IPS-NIHi7 (cell line): ENCODE results near the gene LGALS7B.
A peak's percentile ranks its signal among the peaks of the same experiment; 100 is the strongest.
"Not testable (repeated sequence)": the region's sequence is repeated elsewhere in the genome, so short reads cannot be mapped to it uniquely, and the experiment has no call there.

Source experiments
- DNase-seq: peaks from one replicate; pipeline ENCODE4 v3.0.0; 2012; ENCODE audit warnings: mixed read lengths; ENCODE audit errors: extremely low spot score

The LGALS7B gene

DNA sequence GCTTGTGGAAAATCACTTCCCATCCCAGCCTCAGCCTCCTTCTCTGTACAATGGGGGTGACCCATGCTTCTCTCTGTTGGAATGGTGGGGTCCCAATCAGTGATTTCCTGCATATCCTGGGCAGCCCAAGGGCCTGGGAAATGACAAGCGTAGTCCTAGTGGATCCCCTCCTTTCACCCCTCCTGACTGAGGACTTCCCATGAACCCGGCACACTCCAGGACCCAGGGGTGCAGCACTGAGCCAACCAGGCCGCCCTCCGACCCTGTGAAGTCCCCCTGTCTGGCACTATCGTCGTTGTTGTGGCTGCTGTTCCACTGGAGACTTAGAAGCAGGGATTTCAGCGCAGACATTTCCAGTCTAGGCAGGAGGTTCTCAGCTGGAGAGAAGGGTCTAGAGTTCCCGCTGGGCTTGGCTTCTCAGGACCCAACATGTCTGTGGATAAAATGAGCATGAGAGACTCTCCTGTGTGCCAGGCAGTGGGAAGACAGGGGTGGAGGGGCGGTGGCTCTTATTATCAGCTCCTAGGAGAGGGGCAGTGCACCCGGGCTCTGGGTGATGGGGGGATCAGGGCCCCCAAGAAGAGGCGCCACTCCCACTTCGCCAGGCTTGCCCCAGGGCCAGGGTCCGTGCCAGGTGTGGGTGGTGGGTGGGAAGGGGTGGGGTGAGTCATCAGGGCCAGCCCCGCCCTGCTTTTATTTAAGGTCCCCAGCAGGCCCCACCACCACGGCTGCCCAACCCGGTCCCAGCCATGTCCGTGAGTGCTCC lies at the start of gene LGALS7B:
Gene LGALS7B (plus strand): TSS at position 723 of the 766 bp plus-strand sequence. CDS start 27 bp downstream, at position 750.
- DNase-seq: no peak

DNA sequence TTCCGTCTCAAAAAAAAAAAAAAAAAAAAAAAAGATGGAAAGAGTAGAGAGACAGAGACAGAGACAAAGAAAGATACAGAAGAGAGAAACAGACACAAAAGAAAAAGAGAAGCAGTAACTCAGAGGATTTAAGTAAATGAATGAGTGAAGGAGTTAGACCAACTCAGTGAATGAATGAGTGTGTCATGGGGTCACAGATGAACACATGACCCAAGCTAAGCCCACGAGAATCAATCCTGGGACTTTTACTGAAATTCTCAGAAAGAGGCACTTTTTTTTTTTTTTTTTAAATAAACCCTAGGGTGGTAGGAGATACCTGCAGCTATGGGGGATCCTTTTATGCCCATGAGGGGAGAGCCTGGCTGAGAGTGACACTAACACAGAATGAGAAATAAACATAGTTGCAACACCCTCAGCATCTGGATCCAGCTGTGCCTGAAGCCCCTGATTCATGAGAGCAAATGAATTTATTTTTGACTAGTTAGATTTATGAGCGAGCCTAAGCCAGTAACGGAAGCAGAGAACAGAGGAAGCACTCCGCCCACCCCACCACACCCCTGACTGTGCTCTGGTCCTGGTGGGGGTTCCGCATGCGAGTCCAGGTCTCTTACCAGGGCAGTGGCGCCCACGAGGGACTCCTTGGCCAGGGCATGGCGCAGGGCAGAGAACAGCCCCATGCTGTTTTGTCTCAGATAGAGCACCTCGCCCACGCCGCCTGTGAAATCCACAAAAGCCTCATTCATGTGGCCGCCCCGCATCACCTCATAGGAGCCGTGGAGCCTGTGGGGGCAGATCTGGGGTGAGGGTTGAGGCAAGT lies 49.4 kb upstream of the LGALS7B start:
- no peak for DNase-seq

DNA sequence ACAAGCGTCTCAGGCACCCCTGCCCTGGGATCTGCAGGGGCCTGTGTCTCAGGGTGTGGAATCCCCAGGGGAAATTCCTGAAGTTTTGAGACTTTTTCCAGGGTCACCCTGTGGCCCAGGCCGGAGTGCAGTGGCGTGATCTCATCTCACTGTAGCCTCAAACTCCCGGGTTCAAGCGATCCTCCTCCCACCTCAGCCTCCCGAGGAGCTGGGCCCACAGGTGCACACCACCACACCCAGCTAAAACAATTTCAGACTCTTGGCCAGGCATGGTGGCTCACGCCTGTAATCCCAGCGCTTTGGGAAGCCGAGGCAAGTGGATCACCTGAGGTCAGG lies 48.8 kb upstream of the LGALS7B start:
- no peak for DNase-seq

DNA sequence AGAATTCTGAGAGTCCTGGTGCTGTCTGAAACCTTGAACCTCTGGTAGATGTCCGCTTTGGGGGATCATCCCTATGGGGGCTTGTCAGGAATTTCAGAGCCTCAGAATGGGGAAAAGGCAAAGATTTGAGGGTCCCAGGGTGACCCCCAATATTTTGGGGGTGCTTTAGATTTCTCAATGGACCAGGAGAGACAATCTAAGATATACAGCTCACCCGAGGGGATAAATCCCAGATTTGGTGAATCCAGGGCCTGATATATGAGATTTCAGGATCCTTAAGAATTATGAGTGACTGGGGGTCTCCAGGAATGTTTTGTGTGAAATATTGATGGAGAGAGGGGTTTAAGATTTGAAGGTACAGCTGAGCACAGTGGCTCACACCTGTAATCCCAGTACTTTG lies 48.1 kb upstream of the LGALS7B start:
- DNase-seq: no peak

DNA sequence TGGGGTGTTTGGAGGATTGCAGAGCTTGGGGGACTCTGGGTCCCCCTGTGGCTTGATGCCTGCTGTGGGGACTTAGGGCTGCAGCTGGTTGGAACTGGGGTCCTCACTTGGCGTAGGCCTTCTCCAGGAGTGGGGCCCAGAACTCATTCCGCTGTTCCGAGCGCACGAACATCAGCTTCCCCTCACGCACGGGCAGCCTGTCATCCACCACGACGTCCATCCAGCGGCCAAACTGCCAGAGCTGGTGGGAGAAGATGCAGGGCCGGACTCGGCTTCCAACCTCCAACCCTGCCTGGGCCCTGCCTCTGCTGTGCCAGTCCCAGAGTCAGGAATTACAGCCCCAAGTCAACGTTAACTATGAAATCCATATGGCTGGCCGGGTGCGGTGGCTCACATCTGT lies 47.3 kb upstream of the LGALS7B start:
- DNase-seq: no peak

DNA sequence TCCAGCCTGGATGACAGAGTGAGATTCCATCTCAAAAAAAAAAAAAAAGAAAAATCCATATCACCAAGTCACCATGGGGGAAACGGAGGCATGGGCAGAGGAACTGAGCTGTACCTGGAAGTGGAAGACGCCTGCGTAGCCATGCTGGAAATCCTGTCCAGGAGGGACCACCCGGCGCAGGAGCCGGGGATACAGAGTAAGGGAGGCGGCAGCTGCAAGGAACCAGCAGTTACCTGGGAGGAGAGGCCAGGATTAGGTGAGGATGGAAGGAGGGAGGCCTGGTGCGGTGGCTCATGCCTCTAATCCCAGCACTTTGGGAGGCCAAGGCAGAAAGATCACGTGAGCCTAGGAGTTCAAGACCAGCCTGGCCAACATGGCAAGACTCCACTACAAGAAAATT lies 46.7 kb upstream of the LGALS7B start:
- DNase-seq: no peak

DNA sequence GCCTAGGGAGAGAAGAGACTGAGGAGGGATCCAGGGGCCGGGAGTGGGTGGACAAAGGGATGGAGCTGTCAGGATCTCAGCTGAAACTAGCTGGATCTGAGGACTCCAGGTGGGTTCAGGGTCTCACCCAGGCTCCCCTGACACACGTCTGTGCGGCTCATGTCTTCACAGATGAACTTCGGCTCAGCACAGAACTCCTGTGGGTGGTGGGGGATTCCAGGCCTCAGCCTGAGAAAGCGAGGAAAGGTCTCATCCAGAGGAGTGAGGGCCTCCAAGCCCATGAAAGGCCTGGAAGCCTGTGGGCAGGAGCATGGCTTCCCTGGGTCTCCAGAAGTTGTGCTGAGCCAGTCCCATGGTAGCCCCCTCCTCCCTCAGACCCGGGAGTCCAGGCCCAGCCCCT lies 46.1 kb upstream of the LGALS7B start:
- DNase-seq: peak; percentile 6

DNA sequence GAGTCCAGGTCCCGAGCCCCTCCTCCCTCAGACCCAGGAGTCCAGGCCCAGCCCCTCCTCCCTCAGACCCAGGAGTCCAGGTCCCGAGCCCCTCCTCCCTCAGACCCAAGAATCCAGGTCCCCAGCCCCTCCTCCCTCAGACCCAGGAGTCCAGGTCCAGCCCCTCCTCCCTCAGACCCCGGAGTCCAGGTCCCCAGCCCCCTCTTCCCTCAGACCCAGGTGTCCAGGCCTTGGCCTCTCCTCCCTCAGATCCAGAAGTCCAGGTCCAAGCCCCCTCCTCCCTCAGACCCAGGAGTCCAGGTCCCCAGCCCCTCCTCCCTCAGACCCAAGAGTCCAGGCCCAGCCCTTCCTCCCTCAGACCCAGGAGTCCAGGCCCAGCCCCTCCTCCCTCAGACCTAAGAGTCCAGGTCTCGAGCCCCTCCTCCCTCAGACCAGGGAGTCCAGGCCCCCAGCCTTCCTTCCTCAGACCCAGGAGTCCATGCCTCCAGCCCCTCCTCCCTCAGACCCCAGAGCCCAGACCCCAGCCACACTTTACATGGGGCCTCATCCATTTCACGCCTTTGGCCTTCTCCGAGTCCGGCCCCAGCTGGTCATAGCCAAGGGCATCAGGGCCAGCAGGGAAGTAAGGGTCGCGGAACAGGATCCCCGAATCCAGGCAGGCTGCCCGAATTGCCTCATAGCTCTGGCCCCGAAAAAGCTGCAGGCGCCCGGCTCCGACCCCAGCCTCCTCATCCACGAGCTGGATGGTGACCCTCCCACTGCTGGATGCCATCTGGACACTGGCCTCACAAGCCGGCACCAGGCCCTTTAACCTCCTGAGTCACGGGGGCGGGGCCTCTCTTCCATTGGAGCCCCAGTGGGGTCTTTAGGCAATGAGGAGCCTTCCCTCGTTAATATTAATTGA lies 45.4 kb upstream of the LGALS7B start:
- DNase-seq: peak; percentile 5

DNA sequence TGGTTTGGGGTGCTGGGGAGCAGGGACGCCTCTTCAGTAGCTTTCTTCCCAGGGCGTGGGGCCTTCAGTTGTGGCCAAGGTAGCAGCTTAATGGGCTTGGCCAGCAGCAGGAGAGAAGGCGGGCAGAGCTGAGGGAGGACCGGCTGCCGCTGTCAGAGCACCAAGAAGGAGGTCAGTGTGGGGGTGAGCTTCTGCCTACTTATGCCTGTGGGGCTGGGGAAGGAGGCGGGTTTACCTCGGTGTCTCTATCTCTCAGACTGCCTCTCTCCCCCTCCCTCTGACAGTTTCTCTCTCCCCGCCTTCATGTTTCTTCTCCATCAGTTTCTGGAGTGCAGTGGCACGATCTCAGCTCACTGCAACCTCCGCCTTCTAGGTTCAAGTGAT lies 44.7 kb upstream of the LGALS7B start, which contains the start of gene CAPN12:
Gene CAPN12 (minus strand): TSS at position 177 of the 384 bp plus-strand sequence. CDS start 309 bp downstream, outside the sequence.
- peak; percentile 2 for DNase-seq

DNA sequence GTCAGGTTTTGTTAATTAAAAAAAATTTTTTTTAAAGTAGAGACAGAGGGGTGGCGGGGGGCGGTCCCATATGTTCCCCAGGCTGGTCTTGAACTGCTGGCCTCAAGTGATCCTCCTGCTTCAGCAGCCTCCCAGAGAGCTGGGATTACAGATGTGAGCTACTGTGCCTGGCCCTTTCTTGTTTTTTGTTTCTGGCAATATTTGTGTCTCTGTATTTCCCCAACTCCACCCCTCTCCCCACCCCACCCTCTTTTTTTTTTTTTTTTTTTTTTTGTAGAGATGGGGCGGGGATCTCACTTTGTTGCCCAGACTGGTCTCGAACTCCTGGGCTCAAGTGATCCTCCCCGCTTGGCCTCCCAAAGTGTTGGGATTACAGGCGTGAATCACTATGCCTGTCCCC lies 44.1 kb upstream of the LGALS7B start:
- DNase-seq: no peak

DNA sequence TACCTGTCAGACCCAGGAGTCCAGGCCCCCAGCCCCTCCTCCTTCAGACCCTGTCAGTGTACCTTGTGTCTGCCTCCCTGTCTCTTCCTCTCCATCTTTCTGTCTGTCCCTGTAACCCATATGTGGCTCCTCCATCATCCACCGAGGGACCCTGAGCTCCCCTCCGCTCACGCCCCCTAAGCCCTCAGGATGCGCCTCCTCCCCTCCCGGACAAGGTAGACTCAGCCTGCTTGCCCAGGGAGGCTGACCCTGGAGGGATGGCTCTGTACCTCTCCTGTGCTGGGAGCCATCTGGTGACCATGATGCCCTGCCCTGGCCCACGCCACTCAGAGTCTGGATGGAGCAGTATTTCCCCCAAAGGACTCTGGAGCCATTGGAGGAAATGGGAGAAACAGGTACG lies 43.7 kb upstream of the LGALS7B start:
- peak; percentile 14 for DNase-seq

DNA sequence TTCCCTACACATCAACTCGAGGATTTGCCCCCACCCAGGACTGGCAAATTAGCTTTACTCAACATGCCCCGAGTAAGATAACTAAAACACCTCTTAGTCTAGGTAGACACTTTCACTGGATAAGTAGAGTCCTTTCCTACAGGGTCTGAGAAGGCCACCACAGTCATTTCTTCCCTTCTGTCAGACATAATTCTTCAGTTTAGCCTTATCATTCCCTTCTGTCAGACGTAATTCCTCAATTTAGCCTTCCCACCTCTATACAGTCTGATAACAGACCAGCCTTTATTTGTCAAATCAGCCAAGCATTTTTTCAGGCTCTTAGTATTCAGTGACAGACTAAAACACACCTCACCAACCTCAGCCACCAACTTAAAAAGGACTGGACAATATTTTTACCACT lies 35.2 kb upstream of the LGALS7B start:
- not testable (repeated sequence) for DNase-seq

DNA sequence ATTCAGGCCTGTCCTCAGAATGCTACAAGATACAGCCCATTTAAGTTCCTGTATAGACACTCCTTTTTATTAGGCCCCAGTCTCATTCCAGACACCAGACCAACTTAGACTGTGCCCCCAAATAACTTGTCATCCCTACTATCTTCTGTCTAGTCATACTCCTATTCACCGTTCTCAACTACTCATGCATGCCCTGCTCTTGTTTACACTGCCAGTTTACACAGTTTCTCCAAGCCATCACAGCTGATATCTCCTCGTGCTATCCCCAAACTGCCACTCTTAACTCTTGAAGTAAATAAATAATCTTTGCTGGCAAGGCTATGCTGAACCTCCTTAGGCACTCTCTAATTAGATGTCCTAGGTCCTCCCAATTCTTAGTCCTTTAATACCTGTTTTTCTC lies 34.8 kb upstream of the LGALS7B start:
- not testable (repeated sequence) for DNase-seq

DNA sequence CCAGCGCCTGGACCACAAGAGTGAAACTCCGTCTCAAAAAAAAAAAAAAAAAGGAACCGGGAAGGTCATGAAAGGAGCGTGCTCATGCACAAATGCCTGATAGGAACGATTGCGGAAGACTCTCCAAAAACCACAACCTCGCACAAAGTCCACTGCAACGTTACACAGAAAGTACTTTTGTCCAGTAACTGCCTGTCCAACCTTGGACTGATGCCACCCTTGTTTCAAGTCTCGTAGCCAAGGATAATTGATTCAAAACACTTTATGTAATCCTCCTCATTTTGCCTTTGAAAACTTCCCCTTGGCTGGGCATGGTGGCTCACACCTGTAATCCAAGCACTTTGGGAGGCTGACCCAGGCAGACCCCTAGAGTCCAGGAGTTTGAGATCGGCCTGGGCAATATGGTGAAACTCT lies 29.4 kb upstream of the LGALS7B start:
- no peak for DNase-seq

DNA sequence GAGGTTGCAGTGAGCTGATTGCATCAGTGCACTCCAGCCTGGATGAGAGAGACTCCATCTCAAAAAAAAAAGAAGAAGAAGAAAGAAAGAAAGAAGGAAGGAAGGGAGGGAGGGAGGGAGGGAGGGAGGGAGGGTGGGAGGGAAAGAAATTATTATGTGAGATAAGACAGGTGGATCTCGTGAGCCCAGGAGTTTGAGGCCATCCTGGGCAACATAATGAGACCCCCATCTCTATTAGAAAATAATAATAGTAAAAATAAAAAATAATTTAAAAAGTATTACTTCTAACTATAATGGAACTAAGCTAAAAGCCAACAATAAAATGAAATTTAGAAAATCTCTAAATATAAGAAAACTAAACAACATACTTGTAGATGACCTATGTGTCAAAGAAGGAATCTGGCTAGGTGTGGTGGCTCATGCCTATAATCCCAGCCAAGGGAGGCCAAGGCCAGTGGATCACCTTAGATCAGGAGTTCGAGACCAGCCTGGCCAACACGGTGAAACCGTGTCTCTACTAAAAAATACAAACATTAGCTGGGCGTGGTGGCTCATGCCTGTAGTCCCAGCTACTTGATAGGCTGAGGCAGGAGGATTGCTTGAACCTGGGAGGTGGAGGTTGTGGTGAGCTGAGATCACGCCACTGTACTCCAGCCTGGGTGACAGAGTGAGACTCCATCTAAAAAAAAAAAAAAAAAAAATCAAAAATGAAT lies 28.0 kb upstream of the LGALS7B start:
- DNase-seq: not testable (repeated sequence)

DNA sequence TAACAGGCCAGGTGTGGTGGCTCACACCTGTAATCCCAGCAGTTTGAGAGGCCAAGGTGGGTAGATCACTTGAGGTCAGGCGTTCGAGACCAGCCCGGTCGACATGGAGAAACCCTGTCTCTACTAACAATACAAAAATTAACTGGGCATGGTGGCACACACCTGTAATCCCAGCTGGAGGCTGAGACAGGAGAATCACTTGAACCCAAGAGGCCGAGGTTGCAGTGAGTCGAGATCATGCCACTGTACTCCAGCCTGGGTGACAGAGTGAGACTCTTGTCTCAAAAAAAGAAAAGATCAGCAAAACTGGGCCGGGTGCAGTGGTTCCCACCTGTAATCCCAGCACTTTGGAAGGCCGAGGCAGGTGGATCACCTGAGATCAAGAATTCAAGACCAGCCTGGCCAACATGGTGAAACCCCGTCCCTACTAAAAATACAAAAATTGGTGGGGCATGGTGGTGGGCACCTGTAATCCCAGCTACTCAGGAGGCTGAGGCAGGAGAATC lies 27.1 kb upstream of the LGALS7B start:
- not testable (repeated sequence) for DNase-seq

DNA sequence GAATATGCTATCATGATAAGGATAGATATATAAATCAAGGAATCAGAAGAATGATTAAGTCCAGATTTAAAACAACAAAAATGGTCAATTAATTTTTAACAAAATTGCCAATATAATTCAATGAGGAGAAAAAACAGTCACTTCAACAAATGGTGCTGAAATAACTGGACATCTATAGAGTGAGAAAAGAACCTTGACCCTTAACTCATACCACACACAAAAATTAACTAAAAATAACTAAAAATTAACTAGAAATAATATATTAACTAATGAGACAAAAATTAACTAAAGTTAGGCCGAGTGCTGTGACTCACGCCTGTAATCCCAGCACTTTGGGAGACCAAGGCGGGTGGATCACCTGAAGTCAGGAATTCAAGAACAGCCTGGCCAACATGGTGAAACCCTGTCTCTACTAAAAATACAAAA lies 25.2 kb upstream of the LGALS7B start:
- no peak for DNase-seq

DNA sequence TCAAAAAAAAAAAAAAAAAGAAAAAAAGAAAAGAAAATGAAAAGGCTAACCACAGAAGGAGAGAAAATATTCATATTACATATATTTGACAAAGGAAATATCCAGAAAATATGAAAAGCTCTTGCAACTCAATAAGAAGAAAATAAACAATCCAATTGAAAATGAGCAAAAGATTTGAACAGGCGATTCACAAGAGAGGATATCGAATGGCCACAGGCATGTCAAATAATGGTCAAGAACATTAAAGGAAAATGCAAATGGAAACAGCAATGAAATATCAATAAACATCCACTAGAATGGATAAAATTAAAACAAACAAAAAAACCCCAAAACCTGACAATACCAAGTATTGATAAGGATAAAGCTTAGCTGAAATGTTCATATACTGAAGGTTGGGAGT lies 23.8 kb upstream of the LGALS7B start:
- DNase-seq: no peak

DNA sequence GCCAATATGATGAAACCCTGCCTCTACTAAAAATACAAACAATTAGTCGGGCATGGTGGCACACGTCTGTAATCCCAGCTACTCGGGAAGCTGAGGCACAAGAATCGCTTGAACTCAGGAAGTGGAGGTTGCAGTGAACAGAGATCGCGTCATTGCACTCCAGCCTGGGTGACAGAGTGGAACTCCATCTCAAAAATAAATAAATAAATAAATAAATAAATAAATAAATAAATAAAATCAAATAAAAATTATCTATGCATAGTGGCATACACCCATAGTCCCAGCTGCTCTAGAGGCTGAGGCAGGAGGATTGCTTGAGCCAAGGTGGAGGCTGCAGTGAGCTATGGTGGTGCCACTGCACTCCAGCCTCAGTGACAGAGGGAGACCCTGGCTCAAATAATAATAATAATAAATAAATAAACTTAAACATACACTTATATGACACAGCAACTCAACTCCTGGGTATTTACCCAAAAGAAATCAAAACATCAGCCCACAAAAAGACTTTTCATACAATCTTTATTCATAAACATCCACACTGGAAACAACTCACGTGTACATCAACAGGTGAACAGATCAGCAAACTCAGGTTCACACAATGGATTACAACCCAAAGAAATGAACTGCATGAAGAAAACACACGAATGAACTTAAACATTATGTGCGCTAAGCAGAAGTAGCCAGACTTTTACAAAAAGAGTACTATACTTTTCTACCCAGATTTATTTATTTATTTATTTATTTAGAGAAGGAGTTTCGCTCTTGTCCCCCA lies 22.5 kb upstream of the LGALS7B start:
- DNase-seq: no peak

DNA sequence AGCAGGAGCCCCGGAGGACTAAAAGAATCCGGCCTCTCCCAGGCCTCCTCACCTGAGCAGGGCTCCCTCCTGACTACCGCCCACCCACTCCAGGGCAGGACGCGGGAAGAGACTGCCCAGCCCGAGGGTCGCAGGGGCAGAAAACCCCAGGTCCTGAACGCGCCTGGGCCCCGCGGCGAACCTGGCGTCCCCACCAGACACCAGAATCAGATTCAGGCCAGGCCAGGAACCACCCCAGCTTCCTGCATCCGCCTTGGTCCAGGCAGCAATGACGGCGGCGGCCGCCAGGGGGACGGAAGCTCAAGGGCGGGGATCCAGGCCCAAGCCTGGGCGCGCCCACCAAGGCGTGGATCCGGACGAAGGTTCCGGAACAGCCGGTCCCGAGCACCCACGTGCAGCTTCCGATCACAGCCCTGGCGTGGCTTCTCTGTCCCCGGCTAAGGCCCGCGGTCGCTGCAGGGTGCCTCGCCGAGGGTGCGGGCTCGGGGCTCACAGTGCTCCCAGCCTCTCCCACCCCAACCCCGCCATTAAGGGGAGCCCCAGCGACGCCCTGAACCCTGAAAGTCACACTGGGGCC lies 19.3 kb upstream of the LGALS7B start:
- DNase-seq: peak; percentile 75
